Vein endothelial cell (primary cell): Measurements from ENCODE around the gene LNPK. TPM values are rescaled to one million over a fixed set of nuclear protein-coding genes. Genes with fewer than 3 reads are reported as not detected.

Source experiments
- total RNA-seq: library from RNA; depleted of rRNA; stranded (reverse); fragments of >200 nt; gene quantifications from 2 replicates; pipeline ENCODE4 v1.2.3, GENCODE V29; 2012

The LNPK gene, protein sequence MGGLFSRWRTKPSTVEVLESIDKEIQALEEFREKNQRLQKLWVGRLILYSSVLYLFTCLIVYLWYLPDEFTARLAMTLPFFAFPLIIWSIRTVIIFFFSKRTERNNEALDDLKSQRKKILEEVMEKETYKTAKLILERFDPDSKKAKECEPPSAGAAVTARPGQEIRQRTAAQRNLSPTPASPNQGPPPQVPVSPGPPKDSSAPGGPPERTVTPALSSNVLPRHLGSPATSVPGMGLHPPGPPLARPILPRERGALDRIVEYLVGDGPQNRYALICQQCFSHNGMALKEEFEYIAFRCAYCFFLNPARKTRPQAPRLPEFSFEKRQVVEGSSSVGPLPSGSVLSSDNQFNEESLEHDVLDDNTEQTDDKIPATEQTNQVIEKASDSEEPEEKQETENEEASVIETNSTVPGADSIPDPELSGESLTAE
- total RNA-seq = 14.1 and 27.8 TPM in 2 replicates

DNA sequence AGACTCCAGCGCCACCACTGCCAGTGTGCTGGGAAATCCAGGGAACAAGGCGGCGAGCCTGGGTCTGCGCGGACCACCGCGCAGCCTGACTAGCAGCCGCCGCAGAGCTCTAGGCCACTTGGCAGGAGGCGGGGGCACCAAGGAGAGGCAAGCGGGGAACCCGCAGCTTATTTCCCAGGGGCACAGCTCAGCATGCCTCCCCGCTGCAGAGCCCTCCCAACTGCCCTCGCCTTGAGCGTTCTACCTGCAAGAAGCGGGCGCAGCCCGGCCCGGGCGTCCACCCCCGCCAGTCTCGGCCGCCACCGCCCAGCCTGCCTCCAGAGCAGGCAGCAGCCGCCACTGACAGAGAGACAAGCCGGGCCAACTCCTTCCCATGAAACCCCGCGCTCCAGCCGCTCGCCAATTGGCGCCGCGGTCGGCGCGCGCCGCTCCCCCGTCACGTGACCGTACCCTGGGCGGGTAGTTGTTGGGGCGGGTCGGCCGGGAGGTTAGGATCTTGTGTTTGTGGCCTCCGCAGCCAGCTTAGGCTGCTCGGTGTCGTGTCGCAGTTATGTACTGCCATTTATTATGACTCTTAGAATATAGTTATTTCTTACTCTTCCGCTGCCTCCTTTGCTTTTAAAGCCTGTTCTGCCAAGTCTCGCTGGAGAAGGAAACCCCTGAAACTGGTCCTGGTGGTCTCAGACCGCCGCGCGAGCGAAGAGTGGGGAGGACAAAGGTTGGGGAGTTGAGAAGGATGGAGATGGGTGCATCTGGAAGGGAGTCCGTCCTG, at the start of gene LNPK:
Gene LNPK, minus strand, starts transcription at position 352 of the 772 bp plus-strand sequence. CDS start 6,683 bp downstream, outside the sequence.

Other genes with a start within 250 kb of the LNPK start
- not detected in 2 replicates for gene EVX2, start 81.7 kb upstream of the LNPK start, total RNA-seq
- not detected in 2 replicates for gene HOXD13, start 90.5 kb upstream of the LNPK start, total RNA-seq
- not detected in 2 replicates for gene HOXD12, start 97.5 kb upstream of the LNPK start, total RNA-seq
- gene HOXD11, start 105.0 kb upstream of the LNPK start, total RNA-seq = not detected in 2 replicates
- 2.2 and 2.3 TPM in 2 replicates for gene HOXD10, start 114.5 kb upstream of the LNPK start, total RNA-seq
- 11.7 and 22.5 TPM in 2 replicates for gene HOXD9, start 120.5 kb upstream of the LNPK start, total RNA-seq
- 22.1 and 24.8 TPM in 2 replicates for gene HOXD8, start 127.4 kb upstream of the LNPK start, total RNA-seq
- 7.8 and 9.4 TPM in 2 replicates for gene HOXD4, start 149.3 kb upstream of the LNPK start, total RNA-seq
- 13.4 and 18.0 TPM in 2 replicates for gene HOXD3, start 155.0 kb upstream of the LNPK start, total RNA-seq
- 16.6 and 26.8 TPM in 2 replicates for gene HOXD1, start 186.4 kb upstream of the LNPK start, total RNA-seq